Vagina (tissue), 2 donors: Measurements from ENCODE around the gene RANGAP1. TPM values are rescaled to one million over a fixed set of nuclear protein-coding genes. Genes with fewer than 3 reads are reported as not detected.

Experiments used
- DNase-seq, 2 donors: peaks; one replicate each; pipeline ENCODE4 v3.0.0-alpha.2; 2017; ENCODE audit errors: extremely low spot score in 2 of 2
- H3K27ac ChIP-seq: fragments of 200-600 bp; sonication (generic); one replicate; pipeline ENCODE4 v1.5.1; 2019
- H3K27me3 ChIP-seq: fragments of 200-600 bp; sonication (generic); one replicate; pipeline ENCODE4 v1.5.1; 2019
- H3K36me3 ChIP-seq, 2 donors: fragments of 200-600 bp; sonication (generic); one replicate each; pipeline ENCODE4 v1.5.1; 2017 to 2019
- H3K4me1 ChIP-seq: fragments of 200-600 bp; sonication (generic); one replicate; pipeline ENCODE4 v1.5.1; 2019
- H3K4me3 ChIP-seq, 2 donors: fragments of 200-600 bp; sonication (generic); 1 replicate in 1 of 2; 2 replicates in 1 of 2; pipeline ENCODE4 v1.5.1; 2016 to 2019
- H3K9me3 ChIP-seq: fragments of 200-600 bp; sonication (generic); one replicate; pipeline ENCODE4 v1.5.1; 2019
- POLR2A ChIP-seq, 2 donors: fragments of 450-650 bp; IDR thresholded peaks; one replicate each; pipeline ENCODE4 v1.6.1; 2017; ENCODE audit warnings: antibody characterized with exemption in 2 of 2, mild to moderate bottlenecking in 2 of 2, moderate library complexity in 2 of 2
- POLR2AphosphoS5 ChIP-seq, 2 donors: sonication (generic); formaldehyde crosslinking; IDR thresholded peaks; one replicate each; pipeline ENCODE4 v1.9.0; 2017; ENCODE audit warnings: antibody characterized with exemption in 2 of 2, mild to moderate bottlenecking in 2 of 2, low read depth in 1 of 2; ENCODE audit not compliant: insufficient read depth in 1 of 2
- intact Hi-C: fragments of 100-400 bp; cut with DNase I; formaldehyde crosslinking; loops from one replicate; pipeline ENCODE4 v1.15.1; 2023
- total RNA-seq: library from RNA; depleted of rRNA; stranded (reverse); fragments of >200 nt; gene quantifications from one replicate; pipeline ENCODE4 v1.2.3, GENCODE V29; 2016
- TF ChIP-seq, protein P1 (sequence below), 3 experiments: fragments of 450-650 bp in 2 of 3; fragments of 200-600 bp in 1 of 3; sonication (generic) in 1 of 3; IDR thresholded peaks; one replicate each; pipeline ENCODE4 v1.5.1; 2017 to 2019; ENCODE audit warnings: antibody characterized with exemption in 3 of 3, mild to moderate bottlenecking in 2 of 3, moderate library complexity in 2 of 3

RANGAP1 gene
- total RNA-seq, 1 donor from 2014 or later = 45.7 TPM

DNA sequence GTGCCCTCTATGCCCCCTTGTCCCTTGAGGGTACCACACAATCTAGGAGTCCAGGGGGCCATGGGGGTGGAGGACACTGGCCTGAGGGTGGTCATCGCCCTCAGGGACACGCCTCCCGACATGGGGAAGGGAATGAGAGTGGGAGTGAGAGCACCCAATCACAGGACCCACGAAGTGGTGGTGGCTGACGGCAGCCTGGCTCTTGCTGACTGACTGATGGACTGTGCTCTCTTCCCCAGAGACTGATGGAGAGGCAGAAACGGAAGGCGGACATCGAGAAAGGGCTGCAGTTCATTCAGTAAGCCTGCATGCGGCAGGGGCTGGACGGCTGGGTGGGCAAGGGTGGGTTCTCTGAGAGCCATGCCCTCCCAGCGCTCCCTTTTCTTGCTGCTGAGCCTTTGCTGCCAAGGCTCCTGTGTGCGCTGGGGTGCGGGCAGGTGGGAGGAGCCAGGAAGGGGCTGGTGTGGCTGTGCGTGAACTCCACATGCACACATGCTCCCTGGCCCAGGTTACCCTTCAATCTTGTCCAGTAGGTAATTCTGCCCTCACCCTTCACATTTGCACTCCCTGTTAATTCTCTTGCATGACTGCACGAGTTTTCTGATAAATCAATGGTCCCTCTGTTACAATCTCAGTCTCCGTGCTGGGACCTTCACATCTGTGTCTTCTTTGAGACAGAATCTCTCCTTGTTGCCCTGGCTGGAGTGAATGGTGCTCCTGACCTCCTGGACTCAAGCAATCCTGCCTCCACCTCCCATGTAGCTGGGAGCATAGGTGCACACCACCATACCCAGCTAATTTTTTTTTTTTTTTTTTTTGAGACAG lies 34.6 kb upstream of the RANGAP1 start:
- peaks cover 0 to 21% of the 10 kb centered on the region in 2 donors for H3K36me3 ChIP-seq
- no peak for DNase-seq
- no peaks in the 10 kb centered on the region for H3K4me1 ChIP-seq
- intact Hi-C loops = no loop called here
- no peak overlapping the region for H3K27ac ChIP-seq
- no peaks in the 10 kb centered on the region for H3K27me3 ChIP-seq
- TF ChIP-seq, protein P1, sequence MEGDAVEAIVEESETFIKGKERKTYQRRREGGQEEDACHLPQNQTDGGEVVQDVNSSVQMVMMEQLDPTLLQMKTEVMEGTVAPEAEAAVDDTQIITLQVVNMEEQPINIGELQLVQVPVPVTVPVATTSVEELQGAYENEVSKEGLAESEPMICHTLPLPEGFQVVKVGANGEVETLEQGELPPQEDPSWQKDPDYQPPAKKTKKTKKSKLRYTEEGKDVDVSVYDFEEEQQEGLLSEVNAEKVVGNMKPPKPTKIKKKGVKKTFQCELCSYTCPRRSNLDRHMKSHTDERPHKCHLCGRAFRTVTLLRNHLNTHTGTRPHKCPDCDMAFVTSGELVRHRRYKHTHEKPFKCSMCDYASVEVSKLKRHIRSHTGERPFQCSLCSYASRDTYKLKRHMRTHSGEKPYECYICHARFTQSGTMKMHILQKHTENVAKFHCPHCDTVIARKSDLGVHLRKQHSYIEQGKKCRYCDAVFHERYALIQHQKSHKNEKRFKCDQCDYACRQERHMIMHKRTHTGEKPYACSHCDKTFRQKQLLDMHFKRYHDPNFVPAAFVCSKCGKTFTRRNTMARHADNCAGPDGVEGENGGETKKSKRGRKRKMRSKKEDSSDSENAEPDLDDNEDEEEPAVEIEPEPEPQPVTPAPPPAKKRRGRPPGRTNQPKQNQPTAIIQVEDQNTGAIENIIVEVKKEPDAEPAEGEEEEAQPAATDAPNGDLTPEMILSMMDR (IDR thresholded peaks at IDR 0.05) = no peak
- TF ChIP-seq POLR2A (IDR thresholded peaks at IDR 0.05) = no peak
- no peak for TF ChIP-seq POLR2AphosphoS5 (IDR thresholded peaks at IDR 0.05; ENCODE audit: insufficient read depth in 1 of 2, low read depth in 1 of 2)
- no peaks in the 10 kb centered on the region for H3K9me3 ChIP-seq
- no peak overlapping the region for H3K4me3 ChIP-seq

DNA sequence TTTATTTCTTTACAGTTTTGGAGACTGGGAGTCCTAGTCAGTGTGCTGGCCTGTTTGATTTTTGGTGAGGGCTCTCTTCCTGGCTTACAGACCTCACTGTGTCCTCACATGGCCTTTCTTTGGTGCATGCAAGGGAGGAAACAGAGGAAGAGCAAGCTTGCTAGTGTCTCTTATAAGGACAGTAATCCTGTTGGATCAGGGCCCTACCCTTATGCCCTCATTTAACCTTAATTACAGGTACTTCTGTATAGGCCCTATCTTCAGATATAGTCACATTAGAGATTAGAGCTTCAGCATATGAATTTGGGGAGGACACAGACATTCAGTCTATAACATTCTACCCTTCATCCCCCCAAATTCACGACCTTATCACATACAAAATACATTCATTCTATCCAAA lies 29.6 kb upstream of the RANGAP1 start:
- Histone ChIP-seq H3K9me3 (no peaks in the 10 kb centered on the region), H3K36me3 (no peaks in the 10 kb centered on the region), H3K4me3 (no peak overlapping the region), H3K4me1 (no peaks in the 10 kb centered on the region), H3K27me3 (no peaks in the 10 kb centered on the region), H3K27ac (no peak overlapping the region)
- TF ChIP-seq POLR2AphosphoS5 (IDR thresholded peaks at IDR 0.05; ENCODE audit: insufficient read depth in 1 of 2, low read depth in 1 of 2) (no peak), POLR2A (IDR thresholded peaks at IDR 0.05) (no peak)
- TF ChIP-seq, protein P1 (IDR thresholded peaks at IDR 0.05) = no peak
- DNase-seq = no peak
- intact Hi-C loops = no loop called here

DNA sequence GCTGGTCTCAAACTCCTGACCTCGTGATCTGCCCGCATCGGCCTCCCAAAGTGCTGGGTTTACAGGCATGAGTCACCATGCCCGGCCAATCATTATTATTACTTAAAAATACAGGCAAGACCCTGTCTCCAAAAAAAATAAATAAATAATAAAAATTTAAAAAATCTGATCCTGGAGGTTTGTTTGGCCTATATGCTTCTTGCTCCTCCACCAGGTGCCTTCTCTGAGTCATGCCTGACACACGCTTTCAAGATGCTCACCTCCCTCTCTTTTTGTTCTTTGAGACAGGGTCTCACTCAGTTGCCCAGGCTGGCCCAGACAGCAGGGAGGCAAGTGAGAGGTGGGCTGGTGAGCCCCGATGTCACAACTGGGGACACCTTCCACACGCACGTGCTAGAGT lies 28.8 kb upstream of the RANGAP1 start:
- no peak for DNase-seq
- H3K9me3 ChIP-seq = no peaks in the 10 kb centered on the region
- no peak overlapping the region for H3K4me3 ChIP-seq
- TF ChIP-seq, protein P1 (IDR thresholded peaks at IDR 0.05) = no peak
- TF ChIP-seq POLR2A (IDR thresholded peaks at IDR 0.05) (no peak), POLR2AphosphoS5 (IDR thresholded peaks at IDR 0.05; ENCODE audit: insufficient read depth in 1 of 2, low read depth in 1 of 2) (no peak)
- H3K27ac ChIP-seq = no peak overlapping the region
- intact Hi-C loops = no loop called here
- H3K27me3 ChIP-seq = no peaks in the 10 kb centered on the region
- H3K4me1 ChIP-seq = no peaks in the 10 kb centered on the region
- no peaks in the 10 kb centered on the region for H3K36me3 ChIP-seq

DNA sequence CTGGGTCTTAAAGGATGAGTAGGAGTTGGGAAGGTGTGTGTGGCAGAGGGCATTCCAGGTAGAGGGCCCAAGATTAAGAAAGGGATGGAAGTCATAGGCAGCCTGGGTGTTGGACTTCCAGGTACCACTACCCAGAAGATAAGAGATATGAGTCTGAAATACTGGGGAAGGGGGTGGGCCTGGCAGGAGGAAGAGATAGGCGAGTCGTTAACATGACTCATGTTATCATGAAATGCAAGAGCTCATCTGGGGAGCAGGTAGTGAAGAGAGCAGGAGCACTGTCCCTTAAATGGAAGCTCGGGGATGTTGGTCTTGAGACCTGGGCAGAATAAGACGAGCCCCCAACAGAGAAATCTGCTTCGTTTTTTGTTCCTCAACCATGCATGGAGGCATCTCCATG lies 25.5 kb upstream of the RANGAP1 start:
- DNase-seq = no peak
- Histone ChIP-seq H3K36me3 (no peaks in the 10 kb centered on the region), H3K27me3 (no peaks in the 10 kb centered on the region), H3K4me1 (peaks cover 20% of the 10 kb centered on the region), H3K9me3 (no peaks in the 10 kb centered on the region), H3K27ac (no peak overlapping the region), H3K4me3 (no peak overlapping the region)
- intact Hi-C loops = no loop called here
- TF ChIP-seq POLR2AphosphoS5 (IDR thresholded peaks at IDR 0.05; ENCODE audit: insufficient read depth in 1 of 2, low read depth in 1 of 2) (no peak), POLR2A (IDR thresholded peaks at IDR 0.05) (no peak)
- TF ChIP-seq, protein P1 (IDR thresholded peaks at IDR 0.05) = no peak

DNA sequence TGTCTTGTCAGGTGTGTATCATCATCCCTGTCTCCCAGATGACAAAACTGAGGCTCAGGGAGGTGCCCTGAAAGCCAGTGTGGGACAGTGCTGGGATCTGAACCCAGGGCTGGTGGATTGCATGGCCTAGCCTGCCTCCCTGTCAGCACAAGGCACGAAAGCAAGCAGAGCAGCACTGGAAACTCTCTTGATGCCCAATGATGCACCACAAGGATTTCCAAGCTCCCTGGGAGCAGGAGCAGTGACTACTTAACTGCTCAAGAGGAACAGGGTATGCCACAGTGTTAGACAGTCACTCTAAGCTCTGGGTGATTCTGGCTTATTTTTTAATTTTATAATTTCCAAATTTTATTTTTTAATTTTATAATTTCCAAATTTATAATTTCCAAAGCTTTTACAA lies 24.3 kb upstream of the RANGAP1 start:
- intact Hi-C loops = no loop called here
- H3K36me3 ChIP-seq = no peaks in the 10 kb centered on the region
- DNase-seq = no peak
- TF ChIP-seq, protein P1 (IDR thresholded peaks at IDR 0.05) = no peak
- TF ChIP-seq POLR2A (IDR thresholded peaks at IDR 0.05) (no peak), POLR2AphosphoS5 (IDR thresholded peaks at IDR 0.05; ENCODE audit: insufficient read depth in 1 of 2, low read depth in 1 of 2) (no peak)
- H3K27me3 ChIP-seq = no peaks in the 10 kb centered on the region
- no peak overlapping the region for H3K4me3 ChIP-seq
- peaks cover 32% of the 10 kb centered on the region for H3K4me1 ChIP-seq
- no peaks in the 10 kb centered on the region for H3K9me3 ChIP-seq
- no peak overlapping the region for H3K27ac ChIP-seq
